SK-N-SH (cell line): ENCODE measurements around the gene TGFBR3L. TPM values are rescaled to one million over a fixed set of nuclear protein-coding genes. Genes with fewer than 3 reads are reported as not detected.

Experiments used
- CTCF ChIA-PET: fragments of 300-600, 350-600 bp; formaldehyde crosslinking; extraction: SDS; loops from one replicate; lab custom pipeline; 2021; lab: Yijun Ruan, JAX
- POLR2A ChIA-PET: fragments of 350-600 bp; sonication (Branson Sonifier 250); formaldehyde crosslinking; extraction: SDS; loops from one replicate; lab custom pipeline; 2020; ENCODE audit warnings: antibody characterized with exemption, inconsistent platforms; lab: Yijun Ruan, JAX
- DNase-seq: peaks from one replicate; pipeline ENCODE4 v3.0.0; 2012
- H2AFZ ChIP-seq: fragments of 200-600 bp; sonication (generic); 2 replicates; pipeline ENCODE4 v1.8.1; 2016; ENCODE audit warnings: antibody characterized with exemption, mild to moderate bottlenecking, low read depth
- H3F3A ChIP-seq: fragments of 200-600 bp; sonication (generic); replicated peaks from 2 replicates; pipeline ENCODE3; 2016; ENCODE audit warnings: antibody characterized with exemption, mild to moderate bottlenecking; ENCODE audit not compliant: insufficient read depth
- H3K27ac ChIP-seq, 2 experiments: fragments of 200-500 bp in 1 of 2; fragments of 200-600 bp in 1 of 2; sonication (Bioruptor generic) in 1 of 2; sonication (generic), shearing (Covaris generic) in 1 of 2; 2 replicates each; pipeline versions ENCODE4 v1.5.1 to v1.6.1; 2014 to 2016; ENCODE audit warnings: low read depth in 2 of 2, inconsistent platforms in 1 of 2, low read length in 1 of 2, mild to moderate bottlenecking in 1 of 2, mixed read lengths in 1 of 2
- H3K27me3 ChIP-seq: fragments of 200-600 bp; sonication (generic), shearing (Covaris generic); 2 replicates; pipeline ENCODE4 v1.6.1; 2016; ENCODE audit warnings: mixed run types; ENCODE audit not compliant: insufficient read depth
- H3K36me3 ChIP-seq, 2 experiments: fragments of 200-500 bp in 1 of 2; fragments of 200-600 bp in 1 of 2; sonication (Bioruptor generic) in 1 of 2; sonication (generic) in 1 of 2; replicated peaks in 1 of 2; 2 replicates each; pipeline versions ENCODE3 to v1.5.1; 2014 to 2016; ENCODE audit warnings: low read length in 1 of 2, mild to moderate bottlenecking in 1 of 2; ENCODE audit not compliant: insufficient read depth in 2 of 2, control insufficient read depth in 1 of 2
- H3K4me1 ChIP-seq, 2 experiments: fragments of 200-500 bp in 1 of 2; fragments of 200-600 bp in 1 of 2; sonication (Bioruptor generic) in 1 of 2; sonication (generic), shearing (Covaris generic) in 1 of 2; 2 replicates each; pipeline versions ENCODE4 v1.5.1 to v1.6.1; 2014 to 2016; ENCODE audit warnings: low read depth in 1 of 2, low read length in 1 of 2, mixed run types in 1 of 2; ENCODE audit not compliant: insufficient read depth in 2 of 2, control insufficient read depth in 1 of 2
- H3K4me2 ChIP-seq: fragments of 200-600 bp; sonication (generic), shearing (Covaris generic); 2 replicates; pipeline ENCODE4 v1.6.1; 2017; ENCODE audit warnings: mixed run types
- H3K4me3 ChIP-seq, 2 experiments: fragments of 200-500 bp in 1 of 2; fragments of 200-600 bp in 1 of 2; sonication (Bioruptor generic) in 1 of 2; sonication (generic), shearing (Covaris generic) in 1 of 2; 2 replicates each; pipeline versions ENCODE4 v1.5.1 to v1.8.1; 2014 to 2016; ENCODE audit warnings: low read depth in 2 of 2, inconsistent platforms in 1 of 2, low read length in 1 of 2, mild to moderate bottlenecking in 1 of 2, mixed read lengths in 1 of 2, moderate library complexity in 1 of 2
- H3K79me2 ChIP-seq: fragments of 200-600 bp; sonication (generic); 2 replicates; pipeline ENCODE4 v1.8.1; 2017; ENCODE audit warnings: mild to moderate bottlenecking; ENCODE audit not compliant: insufficient read depth
- H3K9ac ChIP-seq: fragments of 200-600 bp; sonication (generic); 2 replicates; pipeline ENCODE4 v1.6.1; 2017; ENCODE audit warnings: mixed run types
- H3K9me2 ChIP-seq: fragments of 200-600 bp; sonication (generic); 2 replicates; pipeline ENCODE4 v1.6.1; 2017; ENCODE audit warnings: mixed run types
- H3K9me3 ChIP-seq: fragments of 200-600 bp; sonication (generic); 2 replicates; pipeline ENCODE4 v1.6.1; 2017; ENCODE audit warnings: mixed run types, mild to moderate bottlenecking, moderate library complexity
- H4K20me1 ChIP-seq: fragments of 200-600 bp; sonication (generic); 2 replicates; pipeline ENCODE4 v1.6.1; 2017; ENCODE audit warnings: mild to moderate bottlenecking, mixed run types; ENCODE audit not compliant: insufficient read depth
- ELF1 ChIP-seq: IDR thresholded peaks from 2 replicates; pipeline ENCODE4 v1.4.0; 2012
- FOXJ3 ChIP-seq: sonication (generic); formaldehyde crosslinking; IDR thresholded peaks from 2 replicates; pipeline ENCODE4 v1.5.1; 2020; ENCODE audit warnings: mild to moderate bottlenecking, missing genetic modification reagents
- FOXM1 ChIP-seq: IDR thresholded peaks from 2 replicates; pipeline ENCODE4 v1.4.0; 2012; ENCODE audit warnings: low read depth, mild to moderate bottlenecking
- GABPA ChIP-seq: IDR thresholded peaks from 2 replicates; pipeline ENCODE4 v1.4.0; 2012; ENCODE audit warnings: low read depth, mild to moderate bottlenecking
- MAX ChIP-seq: IDR thresholded peaks from 2 replicates; pipeline ENCODE4 v1.4.0; 2012; ENCODE audit warnings: low read depth
- NRF1 ChIP-seq: IDR thresholded peaks from 2 replicates; pipeline ENCODE4 v1.6.1; 2012; ENCODE audit warnings: low read depth, mild to moderate bottlenecking, low read length
- POLR2AphosphoS5 ChIP-seq: IDR thresholded peaks from 2 replicates; pipeline ENCODE4 v1.6.1; 2012; ENCODE audit warnings: low read depth, low read length
- RAD21 ChIP-seq: IDR thresholded peaks from 2 replicates; pipeline ENCODE4 v1.6.1; 2012; ENCODE audit warnings: mild to moderate bottlenecking, low read length
- REST ChIP-seq: IDR thresholded peaks from 2 replicates; pipeline ENCODE4 v1.6.1; 2012; ENCODE audit warnings: mild to moderate bottlenecking, low read depth, low read length, moderate library complexity
- RXRA ChIP-seq: IDR thresholded peaks from 2 replicates; pipeline ENCODE4 v1.4.0; 2012; ENCODE audit warnings: low read depth, mild to moderate bottlenecking, borderline replicate concordance
- SIN3A ChIP-seq: IDR thresholded peaks from 2 replicates; pipeline ENCODE4 v1.6.1; 2012; ENCODE audit warnings: low read depth, mild to moderate bottlenecking, low read length, moderate library complexity, borderline replicate concordance
- SMC3 ChIP-seq: IDR thresholded peaks from 2 replicates; pipeline ENCODE4 v1.6.1; 2012; ENCODE audit warnings: low read depth, low read length, improper control_type of control experiment
- TCF12 ChIP-seq: IDR thresholded peaks from 2 replicates; pipeline ENCODE4 v1.4.0; 2012
- TEAD4 ChIP-seq: IDR thresholded peaks from 2 replicates; pipeline ENCODE4 v1.4.0; 2012; ENCODE audit warnings: mild to moderate bottlenecking, borderline replicate concordance; ENCODE audit not compliant: insufficient read depth
- USF1 ChIP-seq: IDR thresholded peaks from 2 replicates; pipeline ENCODE4 v1.4.0; 2012; ENCODE audit warnings: low read depth, borderline replicate concordance
- USF2 ChIP-seq: fragments of 150-350 bp; IDR thresholded peaks from 2 replicates; pipeline ENCODE4 v1.6.1; 2017; ENCODE audit warnings: antibody characterized with exemption, low read length, low read depth, borderline replicate concordance
- YY1 ChIP-seq: IDR thresholded peaks from 2 replicates; pipeline ENCODE4 v1.4.0; 2012; ENCODE audit warnings: low read depth, mild to moderate bottlenecking
- ZBTB33 ChIP-seq: IDR thresholded peaks from 2 replicates; pipeline ENCODE4 v1.4.0; 2012; ENCODE audit warnings: low read depth, borderline replicate concordance
- whole genome bisulfite sequencing: methylation state at CpG from one replicate; pipeline ENCODE4 v1.1.6; 2017; ENCODE audit warnings: low lambda C conversion rate; 5-methylcytosine and 5-hydroxymethylcytosine counted together
- polyA plus RNA-seq, 3 experiments: library from polyadenylated mRNA; depleted of rRNA; stranded (reverse); fragments of >200 nt; gene quantifications; 2 replicates each; pipeline ENCODE4 v1.2.3, GENCODE V29; 2012

TGFBR3L gene
- polyA plus RNA-seq, 1 of the 3 experiments (the other 2 are of a cell fraction): 0.87 TPM

GRCh38 chr19:7942981-7943443 lies 28.4 kb downstream of the TGFBR3L start:
- H4K20me1 ChIP-seq: no peaks in the 10 kb centered on the region
- peak overlapping the region; percentile 87 for H3K9ac ChIP-seq
- peak overlapping the region; percentile 80 for H3K4me2 ChIP-seq
- H3K9me3 ChIP-seq: no peaks in the 10 kb centered on the region
- peak; percentile 69 for DNase-seq
- H3K4me1 ChIP-seq: peaks cover 0 to 6% of the 10 kb centered on the region in 2 experiments; a peak in 1 of 4 replicates
- H3K79me2 ChIP-seq: peaks cover 37% of the 10 kb centered on the region
- H3F3A ChIP-seq: peaks cover 11% of the 10 kb centered on the region
- peak overlapping the region; percentile 84 for H2AFZ ChIP-seq
- CTCF ChIA-PET: interaction anchor here (0.6 to 4.4 kb wide), 22 partner anchors 9 to 1695 kb away, joined by 3 to 69 read pairs (median 6); partner anchors contain the start of genes CTXN1 and TRAPPC5
- TF ChIP-seq NRF1: no peak
- no peak for TF ChIP-seq GABPA
- POLR2A ChIA-PET: interaction anchor here (0.6 to 2.5 kb wide), 10 partner anchors 14 to 471 kb away, joined by 3 to 15 read pairs (median 4); partner anchors contain the start of genes ELAVL1, MAP2K7 and SNAPC2
- peaks cover 14 to 20% of the 10 kb centered on the region in 2 experiments for H3K36me3 ChIP-seq
- 1% methylated on average over 33 of the region's 33 CpGs for WGBS
- no peaks in the 10 kb centered on the region for H3K9me2 ChIP-seq
- H3K27ac ChIP-seq: peak overlapping the region; percentile 62 to 85
- no peaks in the 10 kb centered on the region for H3K27me3 ChIP-seq
- peak overlapping the region; percentile 70 to 74 for H3K4me3 ChIP-seq

- POLR2A ChIA-PET: interaction anchor here (0.6 to 2.5 kb wide), 12 partner anchors 11 to 470 kb away, joined by 3 to 15 read pairs (median 4); partner anchors contain the start of genes CTXN1, ELAVL1, MAP2K7 and SNAPC2
- no peak for TF ChIP-seq USF2
- no peak for TF ChIP-seq TEAD4
- peak; percentile 30; the same call in 1 of the 2 replicates for TF ChIP-seq SIN3A
- no peak for TF ChIP-seq ELF1
- no peak for TF ChIP-seq FOXJ3
- TF ChIP-seq POLR2AphosphoS5: peak; percentile 81
- TF ChIP-seq YY1: peak; percentile 97
- TF ChIP-seq FOXM1: no peak
- TF ChIP-seq USF1: peak; percentile 66
- no peak for TF ChIP-seq SMC3
- TF ChIP-seq TCF12: no peak
- TF ChIP-seq RXRA: no peak
- peak; percentile 89 for TF ChIP-seq MAX
- no peak for TF ChIP-seq RAD21
- no peak for TF ChIP-seq ZBTB33
- TF ChIP-seq REST: peak; percentile 74
These were observed 29.0 kb downstream of the TGFBR3L start, which contains the start of gene TIMM44 for GRCh38 chr19:7943444-7944176. Gene TIMM44, minus strand, starts transcription at chr19:7943666. Its CDS starts 15 bp downstream, at chr19:7943651.

More at GRCh38 chr19:7943444-7944176, 29.0 kb downstream of the TGFBR3L start, which contains the start of gene TIMM44:
- WGBS: 1% methylated on average over 30 of the region's 56 CpGs
- Histone ChIP-seq H3K4me2 (peak within 1 kb of the TSS; percentile 95), H3K9me3 (no peaks in the 10 kb centered on the region), H3K4me1 (peaks cover 0 to 6% of the 10 kb centered on the region in 2 experiments; a peak in 1 of 4 replicates), H3K9ac (peak within 1 kb of the TSS; percentile 87), H3K79me2 (peaks cover 33% of the 10 kb centered on the region), H3K36me3 (peaks cover 14 to 15% of the 10 kb centered on the region in 2 experiments), H4K20me1 (no peaks in the 10 kb centered on the region), H2AFZ (peak within 1 kb of the TSS; percentile 87), H3K27ac (peak within 1 kb of the TSS; percentile 62 to 85), H3K4me3 (peak within 1 kb of the TSS; percentile 70 to 74), H3K27me3 (no peaks in the 10 kb centered on the region), H3K9me2 (no peaks in the 10 kb centered on the region), H3F3A (peaks cover 11% of the 10 kb centered on the region)
- CTCF ChIA-PET: interaction anchor here (0.8 to 4.4 kb wide), 35 partner anchors 8 to 420 kb away, joined by 3 to 69 read pairs (median 5); partner anchors contain the start of genes CTXN1 and TRAPPC5
- peak; percentile 97 for DNase-seq
